ENCODE measurements around the gene SYNPO2L.

GRCh38 chr10:73635781-73636180 lies 20.0 kb downstream of the SYNPO2L start:
- TF ChIP-seq CTCF (IDR thresholded peaks at IDR 0.05 in 8 of 11, conservative IDR thresholded peaks at IDR 0.05 in 3 of 11) (no peak), POLR2A (IDR thresholded peaks at IDR 0.05) (no peak)
